NCI-H1417 (cell line): ENCODE measurements around the gene RSPRY1.
A peak's percentile ranks its signal among the peaks of the same experiment; 100 is the strongest.
"Not testable (repeated sequence)": the region's sequence is repeated elsewhere in the genome, so short reads cannot be mapped to it uniquely, and the experiment has no call there.

Experiments
- DNase-seq, 3 experiments: peaks; one replicate each; lab custom pipeline; 2025; lab: John Stamatoyannopoulos, UW

The RSPRY1 gene

DNA sequence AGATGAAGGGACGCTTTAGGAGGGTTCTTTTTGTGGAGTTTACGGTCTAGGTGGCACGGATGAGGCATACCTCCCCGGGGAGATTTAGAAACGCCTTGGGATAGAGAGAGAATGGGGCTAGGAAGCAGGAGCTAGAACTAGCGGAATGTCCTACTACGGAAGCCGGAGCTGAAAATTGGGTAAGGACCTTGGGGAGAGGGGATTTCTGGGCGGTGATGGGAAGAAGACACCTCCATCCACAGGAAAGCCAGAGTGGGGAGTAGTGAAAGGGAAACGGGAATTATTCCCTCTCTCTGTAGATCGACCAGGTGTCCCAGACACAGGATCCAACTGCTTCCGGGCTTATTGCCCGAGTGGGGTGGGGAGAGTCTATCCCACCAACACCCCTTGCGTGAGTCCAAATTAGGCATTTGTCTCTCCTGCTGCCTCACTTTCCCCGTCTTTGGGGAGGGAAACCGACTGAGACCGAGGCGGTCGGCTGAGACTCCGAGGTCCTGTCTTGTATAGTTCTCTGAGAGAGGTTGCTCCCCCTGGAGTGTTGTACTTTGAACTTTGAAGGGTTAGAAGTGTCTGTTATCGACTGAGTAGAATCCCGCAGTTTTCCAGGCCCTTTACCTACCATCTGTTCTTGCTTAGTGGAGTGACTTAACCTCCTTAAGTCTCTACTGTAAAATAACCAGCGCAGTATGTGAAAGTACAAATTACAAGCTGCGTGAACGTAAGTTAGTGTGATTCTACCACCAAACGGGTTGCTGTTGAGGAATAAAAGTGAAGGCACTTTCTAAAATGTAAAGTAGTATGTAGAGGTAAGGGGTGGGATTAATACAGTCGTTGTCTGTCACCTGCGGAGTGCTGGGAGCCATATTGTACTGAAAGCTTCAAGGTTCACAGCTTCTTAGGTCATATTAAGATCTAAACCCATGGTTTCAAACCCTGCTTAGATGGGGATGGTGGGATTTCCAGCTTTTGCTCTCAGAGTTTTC lies 1.0 kb downstream of the RSPRY1 start:
- DNase-seq, result peak in 2 of 3 experiments; percentile 53 to 63

DNA sequence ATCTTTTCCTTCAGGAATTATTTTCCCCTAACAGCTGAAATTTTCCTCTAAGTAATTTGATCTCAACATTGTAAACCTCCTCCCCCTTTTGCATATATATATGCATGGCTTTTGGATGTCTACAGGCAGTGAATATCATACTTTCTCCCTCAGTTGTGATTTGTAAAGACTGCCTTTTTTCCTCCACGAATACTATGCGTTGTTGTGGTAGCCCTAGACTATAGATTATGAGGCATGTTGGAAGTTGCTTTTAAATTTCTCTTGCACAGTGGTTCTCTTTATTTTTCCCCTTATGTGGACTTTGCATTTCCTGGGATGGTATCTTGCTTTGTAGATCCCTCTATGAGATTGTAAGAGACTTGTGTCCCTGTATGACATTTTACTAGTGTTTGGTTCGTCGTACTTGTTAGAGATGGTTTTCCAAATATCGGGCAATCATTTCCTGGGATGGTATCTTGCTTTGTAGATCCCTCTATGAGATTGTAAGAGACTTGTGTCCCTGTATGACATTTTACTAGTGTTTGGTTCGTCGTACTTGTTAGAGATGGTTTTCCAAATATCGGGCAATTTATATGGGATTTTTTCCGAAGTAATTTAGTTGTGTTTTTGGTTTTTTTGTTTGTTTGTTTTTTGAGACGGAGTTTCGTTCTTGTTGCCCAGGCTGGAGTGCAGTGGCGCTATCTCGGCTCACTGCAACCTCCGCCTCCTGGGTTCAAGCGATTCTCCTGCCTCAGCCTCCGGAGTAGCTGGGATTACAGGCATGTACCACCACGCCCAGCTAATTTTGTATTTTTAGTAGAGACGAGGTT lies 2.0 kb downstream of the RSPRY1 start:
- DNase-seq, result not testable (repeated sequence)

- DNase-seq, result no peak
These were observed 2.5 kb downstream of the RSPRY1 start for GRCh38 chr16:57188711-57189002.

- not testable (repeated sequence) for DNase-seq
These were observed 3.4 kb downstream of the RSPRY1 start for GRCh38 chr16:57189527-57189926.

DNA sequence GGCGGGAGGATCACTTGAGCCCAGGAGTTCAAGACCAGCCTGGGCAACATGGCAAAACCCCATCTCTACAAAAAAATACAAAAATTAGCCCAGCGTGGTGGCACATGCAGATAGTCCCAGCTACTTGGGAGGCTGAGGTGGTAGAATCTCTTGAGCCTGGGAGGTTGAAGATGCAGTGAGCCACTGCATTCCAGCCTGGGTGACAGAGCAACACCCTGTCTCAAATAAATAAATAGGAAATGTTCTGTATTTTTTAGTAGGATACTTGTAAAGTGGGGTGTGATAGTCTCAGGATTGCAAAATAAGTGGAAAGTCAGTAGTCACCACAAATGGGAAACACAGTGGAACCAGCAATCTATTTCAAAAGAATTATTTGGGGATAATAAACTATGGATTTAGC lies 4.0 kb downstream of the RSPRY1 start:
- no peak for DNase-seq

- no peak for DNase-seq
These were observed 5.0 kb downstream of the RSPRY1 start for GRCh38 chr16:57191056-57191571.

DNA sequence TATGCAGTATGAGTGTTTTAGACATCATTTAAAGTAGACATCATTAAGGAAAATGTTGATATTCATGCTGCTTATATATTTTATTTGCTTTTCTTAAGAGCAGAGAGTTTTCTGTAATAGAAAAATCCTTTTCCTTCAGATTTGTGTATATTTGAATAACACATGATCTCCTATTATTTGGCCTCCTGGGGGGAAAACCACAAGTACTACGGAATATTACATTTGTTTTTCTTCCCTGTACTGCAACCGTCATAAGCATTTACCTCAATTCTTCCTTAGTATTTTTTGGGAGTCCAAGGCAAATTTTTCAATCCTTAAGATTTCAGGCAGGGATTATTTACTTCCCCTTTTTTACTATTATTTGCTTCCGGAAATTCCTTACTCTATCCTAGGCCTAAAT lies 6.0 kb downstream of the RSPRY1 start:
- DNase-seq, result no peak

DNA sequence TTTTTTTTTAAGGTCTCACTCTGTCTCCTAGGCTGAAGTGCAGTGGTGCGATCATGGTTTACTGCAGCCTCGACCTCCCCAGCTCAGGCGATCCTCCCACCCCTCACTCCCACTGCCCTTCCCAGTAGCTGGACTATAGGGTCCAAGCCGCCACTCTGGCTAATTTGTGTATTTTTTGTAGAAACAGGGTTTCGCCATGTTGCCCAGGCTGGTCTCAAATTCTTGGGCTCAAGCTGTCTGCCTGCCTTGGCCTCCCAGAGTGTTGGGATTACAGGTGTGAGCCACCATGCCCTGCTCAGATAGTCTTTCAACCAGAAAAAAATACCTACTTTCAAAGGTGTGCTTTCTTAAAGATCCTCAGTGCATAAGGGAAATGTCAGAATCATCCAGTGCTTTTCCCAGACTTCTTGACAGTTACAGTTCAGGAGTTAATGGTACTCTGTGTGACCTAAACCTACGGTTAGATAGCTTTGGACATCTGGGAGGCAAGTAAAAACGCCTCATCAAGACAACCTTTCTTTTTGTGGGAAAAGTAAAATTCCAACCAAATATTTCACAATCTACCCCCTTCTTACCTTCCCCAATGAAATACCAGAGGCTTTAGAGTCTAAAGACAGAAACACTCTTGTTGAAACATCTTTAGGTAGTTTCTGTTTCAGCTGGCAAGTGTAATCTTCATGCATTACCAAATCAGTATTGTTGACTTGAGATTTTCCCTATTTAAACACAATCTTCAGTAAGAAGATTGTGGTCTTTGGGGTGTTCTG lies 6.8 kb downstream of the RSPRY1 start:
- no peak for DNase-seq

- DNase-seq, result peak in 1 of 3 experiments; percentile 10
These were observed 8.4 kb downstream of the RSPRY1 start for GRCh38 chr16:57194512-57194911.

- DNase-seq, result no peak
These were observed 10.2 kb downstream of the RSPRY1 start for GRCh38 chr16:57196286-57196685.

GRCh38 chr16:57196753-57197152 lies 10.6 kb downstream of the RSPRY1 start:
- no peak for DNase-seq

DNA sequence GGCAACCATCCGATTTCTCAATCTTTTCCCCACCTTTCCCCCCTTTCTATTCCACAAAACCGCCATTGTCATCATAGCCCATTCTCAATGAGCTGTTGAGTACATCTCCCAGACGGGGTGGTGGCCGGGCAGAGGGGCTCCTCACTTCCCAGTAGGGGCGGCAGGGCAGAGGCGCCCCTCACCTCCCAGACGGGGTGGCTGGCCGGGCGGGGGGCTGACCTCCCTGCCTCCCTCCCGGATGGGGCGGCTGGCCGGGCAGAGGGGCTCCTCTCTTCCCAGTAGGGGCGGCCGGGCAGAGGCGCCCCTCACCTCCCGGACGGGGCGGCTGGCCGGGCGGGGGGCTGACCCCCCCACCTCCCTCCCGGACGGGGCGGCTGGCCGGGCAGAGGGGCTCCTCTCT lies 14.2 kb downstream of the RSPRY1 start:
- DNase-seq, result not testable (repeated sequence)

DNA sequence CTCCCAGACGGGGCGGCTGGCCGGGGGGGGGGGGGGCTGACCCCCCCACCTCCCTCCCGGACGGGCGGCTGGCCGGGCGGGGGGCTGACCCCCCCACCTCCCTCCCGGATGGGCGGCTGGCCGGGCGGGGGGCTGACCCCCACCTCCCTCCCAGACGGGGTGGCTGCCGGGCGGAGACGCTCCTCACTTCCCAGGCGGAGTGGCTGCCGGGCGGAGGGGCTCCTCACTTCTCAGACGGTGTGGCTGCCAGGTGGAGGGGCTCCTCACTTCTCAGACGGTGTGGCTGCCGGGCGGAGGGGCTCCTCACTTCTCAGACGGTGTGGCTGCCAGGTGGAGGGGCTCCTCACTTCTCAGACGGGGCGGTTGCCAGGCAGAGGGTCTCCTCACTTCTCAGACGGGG lies 14.8 kb downstream of the RSPRY1 start:
- DNase-seq, result not testable (repeated sequence)

DNA sequence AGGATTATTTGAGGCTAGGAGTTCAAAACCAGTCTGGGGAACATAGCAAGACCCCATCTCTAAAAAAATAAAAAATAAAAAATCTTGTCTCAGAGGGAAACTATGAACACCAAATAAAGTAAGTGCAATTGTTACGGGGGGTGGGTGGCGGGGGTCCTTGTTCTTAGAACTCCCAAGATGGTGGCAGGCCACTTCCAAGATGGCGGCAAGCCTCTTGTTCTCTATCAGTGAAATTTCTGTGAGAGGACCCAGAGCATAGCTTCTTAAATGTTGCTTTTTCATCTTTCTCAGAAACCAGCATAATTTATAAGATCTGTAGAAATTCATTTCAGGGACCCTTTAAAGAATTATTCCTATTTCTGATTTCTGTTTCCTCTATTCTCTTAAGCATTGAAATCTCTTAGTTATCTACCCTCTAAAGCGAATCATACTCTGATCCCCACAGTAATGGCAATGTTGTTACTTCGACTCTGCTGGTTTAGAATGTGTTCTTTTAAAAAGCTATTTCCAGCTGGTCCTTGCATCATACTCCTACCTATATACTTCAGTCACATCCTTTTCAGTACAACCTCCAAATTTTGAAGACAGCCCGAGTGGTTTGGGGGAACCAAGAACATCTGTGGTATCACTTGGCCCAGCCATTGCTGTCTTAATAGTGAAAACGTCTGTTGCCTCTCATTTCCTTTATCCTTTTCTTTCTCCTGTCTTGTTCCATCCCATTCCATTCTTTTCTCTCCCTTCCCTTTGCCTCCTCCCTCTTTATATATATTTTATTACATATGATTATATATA lies 16.2 kb downstream of the RSPRY1 start:
- no peak for DNase-seq

- no peak for DNase-seq
These were observed 17.3 kb downstream of the RSPRY1 start for GRCh38 chr16:57203451-57203850.

DNA sequence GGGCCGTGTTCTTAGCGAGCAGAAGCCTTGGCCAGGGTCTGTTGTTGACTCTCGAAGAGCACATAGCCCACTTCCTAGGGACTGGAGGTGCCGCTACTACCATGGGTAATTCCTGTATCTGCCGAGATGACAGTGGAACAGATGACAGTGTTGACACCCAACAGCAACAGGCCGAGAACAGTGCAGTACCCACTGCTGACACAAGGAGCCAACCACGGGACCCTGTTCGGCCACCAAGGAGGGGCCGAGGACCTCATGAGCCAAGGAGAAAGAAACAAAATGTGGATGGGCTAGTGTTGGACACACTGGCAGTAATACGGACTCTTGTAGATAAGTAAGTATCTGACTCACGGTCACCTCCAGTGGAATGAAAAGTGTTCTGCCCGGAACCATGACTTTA lies 18.5 kb downstream of the RSPRY1 start:
- no peak for DNase-seq

DNA sequence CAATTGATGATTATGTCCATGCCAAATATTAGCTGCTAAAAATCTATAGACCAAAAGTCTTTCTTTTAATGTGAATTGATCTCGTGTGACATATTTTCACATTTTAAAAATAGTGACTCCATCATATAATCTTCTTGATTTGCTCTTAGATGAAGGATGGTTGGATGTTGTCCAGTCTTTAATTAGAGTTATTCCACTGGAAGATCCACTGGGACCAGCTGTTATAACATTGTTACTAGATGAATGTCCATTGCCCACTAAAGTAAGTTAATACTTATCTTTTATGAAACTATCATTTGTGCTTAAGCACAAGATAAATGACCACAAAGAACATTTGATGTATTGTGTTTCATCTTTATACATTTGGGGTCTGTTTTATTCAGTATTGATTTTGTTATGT lies 22.8 kb downstream of the RSPRY1 start:
- DNase-seq, result no peak

DNA sequence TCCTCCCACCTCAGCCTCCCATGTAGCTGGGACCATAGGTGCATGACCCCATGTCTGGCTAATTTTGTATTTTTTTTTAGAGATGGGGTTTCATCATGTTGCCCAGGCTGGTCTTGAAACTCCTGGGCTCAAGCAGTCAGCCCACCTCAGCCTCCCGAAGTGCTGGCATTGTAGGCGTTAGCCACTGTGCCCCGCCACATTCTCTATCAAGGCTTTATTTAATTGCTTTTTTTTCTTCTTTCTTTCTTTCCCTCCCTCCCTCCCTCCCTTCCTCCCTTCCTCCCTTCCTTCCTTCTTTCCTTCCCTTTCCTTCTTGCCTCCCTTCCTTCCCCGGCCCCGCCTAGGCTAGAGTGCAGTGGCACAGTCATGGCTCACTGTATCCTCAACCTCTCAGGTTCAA lies 23.7 kb downstream of the RSPRY1 start:
- no peak for DNase-seq

DNA sequence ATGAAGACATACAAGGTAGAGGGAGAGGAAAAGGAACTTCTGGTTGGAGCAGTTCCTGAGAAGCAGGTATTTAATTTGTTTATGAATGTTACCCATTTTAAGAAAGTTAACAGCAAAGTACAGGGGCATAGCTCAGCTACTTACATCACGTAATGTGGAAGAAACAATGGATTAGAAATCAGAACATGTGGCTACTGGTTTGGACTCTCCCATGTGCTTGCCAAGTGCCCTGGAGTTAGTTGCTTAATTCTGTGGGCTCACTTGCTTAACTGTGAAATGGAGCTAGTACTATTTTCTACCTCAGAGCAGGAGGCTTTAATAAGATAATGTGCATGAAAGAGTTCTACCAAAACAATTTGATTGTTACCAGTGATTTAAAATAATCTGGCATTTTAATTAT lies 27.3 kb downstream of the RSPRY1 start:
- DNase-seq, result no peak

DNA sequence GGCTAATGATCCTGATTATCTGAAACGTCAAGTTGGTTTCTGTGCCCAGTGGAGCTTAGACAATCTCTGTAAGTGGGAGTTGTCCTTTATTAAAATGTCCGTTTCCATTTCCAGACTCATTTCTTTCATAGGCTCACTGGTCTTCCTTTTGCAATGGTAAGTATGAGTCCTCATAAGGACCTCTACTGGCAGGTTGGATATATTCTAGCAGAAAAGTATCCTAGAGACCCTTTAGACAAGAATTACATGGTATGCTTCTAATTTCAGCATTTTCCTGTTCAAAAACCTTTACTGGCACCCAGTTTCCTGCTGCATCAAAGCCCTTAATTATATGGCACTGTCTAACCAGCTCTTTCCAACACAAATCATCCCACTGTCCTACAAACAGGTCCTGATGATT lies 30.8 kb downstream of the RSPRY1 start:
- DNase-seq, result no peak

DNA sequence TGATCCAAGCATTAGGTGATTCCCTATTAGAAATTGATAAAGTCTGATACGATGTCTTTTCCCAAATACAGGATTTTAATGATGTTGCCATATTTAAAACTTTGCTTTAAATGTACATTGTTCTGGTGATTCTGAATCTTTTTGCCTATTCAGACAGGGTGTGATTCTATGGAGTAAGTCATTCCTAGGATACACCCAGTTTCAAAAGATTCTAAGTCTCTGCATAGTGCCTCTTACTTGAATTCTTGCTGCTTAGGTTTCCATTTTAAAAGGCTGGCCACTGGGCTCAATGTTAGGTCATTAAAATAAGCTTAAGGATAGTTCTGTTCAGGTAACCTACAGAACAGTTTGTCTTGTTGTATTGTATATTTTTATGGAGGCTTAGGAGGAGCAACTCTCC lies 36.9 kb downstream of the RSPRY1 start:
- no peak for DNase-seq
